Measurements from ENCODE around the gene RNF5. TPM values are rescaled to one million over a fixed set of nuclear protein-coding genes. Genes with fewer than 3 reads are reported as not detected.

Gene RNF5
- total and polyA plus RNA-seq, 9 of the 15 experiments (the other 6 are each of a cell fraction or from before 2014, with no cell fraction given): 62.2 to 245 (median 129) TPM

DNA sequence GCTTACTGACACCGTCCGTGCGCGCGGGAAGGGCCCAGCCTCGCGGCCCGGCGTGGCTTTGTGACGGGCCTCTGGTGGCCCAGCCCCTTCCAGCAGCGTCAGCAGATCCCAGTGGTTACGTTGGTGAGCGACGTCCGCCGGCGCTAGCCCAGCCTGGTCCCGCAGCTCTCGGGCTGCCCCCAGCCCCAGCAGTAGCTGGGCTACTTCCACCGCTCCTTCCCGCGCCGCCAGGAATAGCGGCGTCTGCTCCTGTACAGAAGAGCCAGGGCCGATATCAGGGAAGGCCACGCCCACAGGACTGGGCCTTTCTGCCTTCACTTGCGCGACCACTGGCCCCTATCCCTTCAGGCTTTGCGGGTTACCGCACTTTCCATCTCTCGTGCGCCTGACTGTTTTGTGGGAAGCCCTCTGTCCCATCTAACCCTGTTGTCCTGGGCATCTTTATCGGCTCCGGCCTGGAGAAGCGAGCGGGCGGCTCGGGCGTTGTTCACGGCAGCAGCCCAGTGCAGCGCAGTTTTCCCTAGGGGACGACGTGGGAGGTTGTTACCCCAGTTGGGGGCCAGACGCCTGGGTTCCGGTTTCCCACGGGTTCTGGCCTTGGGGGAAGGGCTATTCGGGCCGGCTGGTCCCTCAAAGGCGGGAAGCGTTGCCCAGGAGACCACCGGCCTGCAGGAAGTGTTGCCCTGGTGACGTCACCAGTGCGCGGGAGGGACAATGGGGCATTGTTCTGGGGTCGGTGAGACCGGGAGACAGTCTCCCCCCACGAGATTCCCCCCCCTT is 17.9 kb downstream of the RNF5 start (continued):
- TF ChIP-seq, protein P1, sequence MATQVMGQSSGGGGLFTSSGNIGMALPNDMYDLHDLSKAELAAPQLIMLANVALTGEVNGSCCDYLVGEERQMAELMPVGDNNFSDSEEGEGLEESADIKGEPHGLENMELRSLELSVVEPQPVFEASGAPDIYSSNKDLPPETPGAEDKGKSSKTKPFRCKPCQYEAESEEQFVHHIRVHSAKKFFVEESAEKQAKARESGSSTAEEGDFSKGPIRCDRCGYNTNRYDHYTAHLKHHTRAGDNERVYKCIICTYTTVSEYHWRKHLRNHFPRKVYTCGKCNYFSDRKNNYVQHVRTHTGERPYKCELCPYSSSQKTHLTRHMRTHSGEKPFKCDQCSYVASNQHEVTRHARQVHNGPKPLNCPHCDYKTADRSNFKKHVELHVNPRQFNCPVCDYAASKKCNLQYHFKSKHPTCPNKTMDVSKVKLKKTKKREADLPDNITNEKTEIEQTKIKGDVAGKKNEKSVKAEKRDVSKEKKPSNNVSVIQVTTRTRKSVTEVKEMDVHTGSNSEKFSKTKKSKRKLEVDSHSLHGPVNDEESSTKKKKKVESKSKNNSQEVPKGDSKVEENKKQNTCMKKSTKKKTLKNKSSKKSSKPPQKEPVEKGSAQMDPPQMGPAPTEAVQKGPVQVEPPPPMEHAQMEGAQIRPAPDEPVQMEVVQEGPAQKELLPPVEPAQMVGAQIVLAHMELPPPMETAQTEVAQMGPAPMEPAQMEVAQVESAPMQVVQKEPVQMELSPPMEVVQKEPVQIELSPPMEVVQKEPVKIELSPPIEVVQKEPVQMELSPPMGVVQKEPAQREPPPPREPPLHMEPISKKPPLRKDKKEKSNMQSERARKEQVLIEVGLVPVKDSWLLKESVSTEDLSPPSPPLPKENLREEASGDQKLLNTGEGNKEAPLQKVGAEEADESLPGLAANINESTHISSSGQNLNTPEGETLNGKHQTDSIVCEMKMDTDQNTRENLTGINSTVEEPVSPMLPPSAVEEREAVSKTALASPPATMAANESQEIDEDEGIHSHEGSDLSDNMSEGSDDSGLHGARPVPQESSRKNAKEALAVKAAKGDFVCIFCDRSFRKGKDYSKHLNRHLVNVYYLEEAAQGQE (IDR thresholded peaks at IDR 0.05; ENCODE audit: borderline replicate concordance): no peak
- TF ChIP-seq, protein P1 (CRISPR knock-in tag; IDR thresholded peaks at IDR 0.05; ENCODE audit: low read depth): no peak; the same call in 1 of the 2 replicates
- TF ChIP-seq RBM34 (IDR thresholded peaks at IDR 0.05; ENCODE audit: borderline replicate concordance, insufficient read depth, low read length): no peak

Measured in K562 (cell line).